Esophagus muscularis mucosa (tissue), 3 donors: Measurements from ENCODE around the gene GAS6.

ENCODE experiments used
- CTCF ChIP-seq, 3 experiments: fragments of 200-600 bp in 2 of 3; fragments of 450-650 bp in 1 of 3; sonication (generic) in 2 of 3; IDR thresholded peaks; one replicate each; pipeline ENCODE4 v1.5.1; 2017 to 2019; ENCODE audit warnings: antibody characterized with exemption in 3 of 3, mild to moderate bottlenecking in 2 of 3, moderate library complexity in 1 of 3
- POLR2AphosphoS5 ChIP-seq, 2 donors: sonication (generic); formaldehyde crosslinking; IDR thresholded peaks; one replicate each; pipeline ENCODE4 v1.6.1; 2017; ENCODE audit warnings: antibody characterized with exemption in 2 of 2

- TF ChIP-seq CTCF (IDR thresholded peaks at IDR 0.05): no peak
- no peak for TF ChIP-seq POLR2AphosphoS5 (IDR thresholded peaks at IDR 0.05)
Observed at GRCh38 chr13:113875429-113875815, 11.5 kb upstream of the GAS6 start.
